ENCODE results near the gene CTNNB1. TPM values are rescaled to one million over a fixed set of nuclear protein-coding genes. Genes with fewer than 3 reads are reported as not detected.

CTNNB1 gene
- total RNA-seq, 2 donors from 2014 or later: 420 to 534 TPM

GRCh38 chr3:41202834-41203345 lies 3.6 kb downstream of the CTNNB1 start:
- H3K4me1 ChIP-seq (ENCODE audit: control insufficient read depth, insufficient read depth, low read length): peaks cover 22% of the 10 kb centered on the region
- peaks cover 2% of the 10 kb centered on the region for H3K36me3 Mint-ChIP-seq (ENCODE audit: low read depth)
- H3K9ac ChIP-seq (ENCODE audit: extremely low read depth, low read length, poor library complexity, severe bottlenecking): no peak overlapping the region
- TF ChIP-seq CTCF (conservative IDR thresholded peaks at IDR 0.05): peak; percentile 68
- H3K27me3 Mint-ChIP-seq (ENCODE audit: insufficient read depth): no peaks in the 10 kb centered on the region
- no peak overlapping the region for H3K27ac ChIP-seq (ENCODE audit: low read depth, low read length)
- H3K4me3 ChIP-seq (ENCODE audit: low read length): peak overlapping the region; percentile 94
- H3K4me1 Mint-ChIP-seq: peaks cover 62% of the 10 kb centered on the region
- peaks cover 5% of the 10 kb centered on the region for H3K36me3 ChIP-seq (ENCODE audit: control insufficient read depth, insufficient read depth, low read length)
- H3K4me3 Mint-ChIP-seq: peak overlapping the region; percentile 89
- DNase-seq: no peak
- no peaks in the 10 kb centered on the region for H3K9me3 ChIP-seq (ENCODE audit: control insufficient read depth, low read length)
- no peaks in the 10 kb centered on the region for H3K27me3 ChIP-seq (ENCODE audit: control insufficient read depth, insufficient read depth, low read length, poor library complexity, severe bottlenecking)
- H3K27ac Mint-ChIP-seq: no peak overlapping the region
- H3K9me3 Mint-ChIP-seq: no peaks in the 10 kb centered on the region

- 90 to 100% methylated on average over 1 of the region's 1 CpG for WGBS, 2 experiments (ENCODE audit: insufficient coverage in 1 of 2, insufficient read length in 1 of 2)
- H3K27ac ChIP-seq (ENCODE audit: low read depth, low read length): no peak overlapping the region
- H3K27ac Mint-ChIP-seq: no peak overlapping the region
- peaks cover 67% of the 10 kb centered on the region for H3K4me1 Mint-ChIP-seq
- H3K27me3 Mint-ChIP-seq (ENCODE audit: insufficient read depth): no peaks in the 10 kb centered on the region
- H3K9me3 ChIP-seq (ENCODE audit: control insufficient read depth, low read length): peaks cover 3% of the 10 kb centered on the region
- H3K9me3 Mint-ChIP-seq: no peaks in the 10 kb centered on the region
- peaks cover 9% of the 10 kb centered on the region for H3K36me3 ChIP-seq (ENCODE audit: control insufficient read depth, insufficient read depth, low read length)
- peak overlapping the region; percentile 94 for H3K4me3 ChIP-seq (ENCODE audit: low read length)
- TF ChIP-seq CTCF (conservative IDR thresholded peaks at IDR 0.05): no peak
- peak overlapping the region; percentile 89 for H3K4me3 Mint-ChIP-seq
- peaks cover 20% of the 10 kb centered on the region for H3K4me1 ChIP-seq (ENCODE audit: control insufficient read depth, insufficient read depth, low read length)
- no peak overlapping the region for H3K9ac ChIP-seq (ENCODE audit: extremely low read depth, low read length, poor library complexity, severe bottlenecking)
- H3K27me3 ChIP-seq (ENCODE audit: control insufficient read depth, insufficient read depth, low read length, poor library complexity, severe bottlenecking): no peaks in the 10 kb centered on the region
- peaks cover 4% of the 10 kb centered on the region for H3K36me3 Mint-ChIP-seq (ENCODE audit: low read depth)
- DNase-seq: no peak
Measured at GRCh38 chr3:41204369-41204768, 5.1 kb downstream of the CTNNB1 start.

- no peak overlapping the region for H3K4me3 Mint-ChIP-seq
- Histone ChIP-seq H3K36me3 (ENCODE audit: control insufficient read depth, insufficient read depth, low read length) (peaks cover 18% of the 10 kb centered on the region), H3K4me1 (ENCODE audit: control insufficient read depth, insufficient read depth, low read length) (peaks cover 20% of the 10 kb centered on the region), H3K9me3 (ENCODE audit: control insufficient read depth, low read length) (peaks cover 5% of the 10 kb centered on the region), H3K9ac (ENCODE audit: extremely low read depth, low read length, poor library complexity, severe bottlenecking) (no peak overlapping the region), H3K4me3 (ENCODE audit: low read length) (peak overlapping the region; percentile 25), H3K27ac (ENCODE audit: low read depth, low read length) (no peak overlapping the region), H3K27me3 (ENCODE audit: control insufficient read depth, insufficient read depth, low read length, poor library complexity, severe bottlenecking) (no peaks in the 10 kb centered on the region)
- WGBS, 2 experiments (ENCODE audit: insufficient coverage in 1 of 2, insufficient read length in 1 of 2): 92% methylated on average over 5 to 9 of the region's 9 CpGs
- no peak for DNase-seq
- H3K36me3 Mint-ChIP-seq (ENCODE audit: low read depth): peaks cover 11% of the 10 kb centered on the region
- no peaks in the 10 kb centered on the region for H3K27me3 Mint-ChIP-seq (ENCODE audit: insufficient read depth)
- no peaks in the 10 kb centered on the region for H3K9me3 Mint-ChIP-seq
- peaks cover 67% of the 10 kb centered on the region for H3K4me1 Mint-ChIP-seq
- TF ChIP-seq CTCF (conservative IDR thresholded peaks at IDR 0.05): no peak
- no peak overlapping the region for H3K27ac Mint-ChIP-seq
Measured at GRCh38 chr3:41205591-41205990, 6.3 kb downstream of the CTNNB1 start.

Measured in endodermal cell (in vitro differentiated cells).